Measurements from ENCODE around the gene TEX30. TPM values are rescaled to one million over a fixed set of nuclear protein-coding genes. Genes with fewer than 3 reads are reported as not detected.
A peak's percentile ranks its signal among the peaks of the same experiment; 100 is the strongest.
"Not testable (repeated sequence)": the region's sequence is repeated elsewhere in the genome, so short reads cannot be mapped to it uniquely, and the experiment has no call there.

Gene TEX30
- total and polyA plus RNA-seq, 2 experiments from 2014 or later, result 4.9 to 10.8 TPM

- no peaks in the 10 kb centered on the region for H3K4me1 ChIP-seq (ENCODE audit: low read depth)
- H3K36me3 ChIP-seq, result peaks cover 12% of the 10 kb centered on the region
- no peaks in the 10 kb centered on the region for H3K27me3 ChIP-seq
- H3K27ac ChIP-seq, result no peak overlapping the region
- no peak for TF ChIP-seq CTCF (IDR thresholded peaks at IDR 0.05; ENCODE audit: low read depth, low read length)
- no peak for DNase-seq (ENCODE audit: low read depth in 1 of 2, low spot score in 1 of 2)
- H3K4me3 ChIP-seq, result no peak overlapping the region
- H3K9me3 ChIP-seq (ENCODE audit: low read depth), result no peaks in the 10 kb centered on the region
Measured at GRCh38 chr13:102792396-102792795, 18.8 kb upstream of the TEX30 start.

GRCh38 chr13:102788683-102789082 is 15.1 kb upstream of the TEX30 start:
- Histone ChIP-seq H3K4me1 (ENCODE audit: low read depth) (no peaks in the 10 kb centered on the region), H3K27me3 (no peaks in the 10 kb centered on the region), H3K27ac (no peak overlapping the region), H3K36me3 (peaks cover 24% of the 10 kb centered on the region), H3K9me3 (ENCODE audit: low read depth) (no peaks in the 10 kb centered on the region), H3K4me3 (no peak overlapping the region)
- no peak for TF ChIP-seq CTCF (IDR thresholded peaks at IDR 0.05; ENCODE audit: low read depth, low read length)
- DNase-seq (ENCODE audit: low read depth in 1 of 2, low spot score in 1 of 2), result no peak

- no peak overlapping the region for H3K27ac ChIP-seq
- peaks cover 18% of the 10 kb centered on the region for H3K36me3 ChIP-seq
- H3K27me3 ChIP-seq, result no peaks in the 10 kb centered on the region
- TF ChIP-seq CTCF (IDR thresholded peaks at IDR 0.05; ENCODE audit: low read depth, low read length), result no peak
- H3K4me1 ChIP-seq (ENCODE audit: low read depth), result no peaks in the 10 kb centered on the region
- DNase-seq (ENCODE audit: low read depth in 1 of 2, low spot score in 1 of 2), result no peak
- no peaks in the 10 kb centered on the region for H3K9me3 ChIP-seq (ENCODE audit: low read depth)
- H3K4me3 ChIP-seq, result no peak overlapping the region
Measured at GRCh38 chr13:102784483-102784882, 10.9 kb upstream of the TEX30 start.

GRCh38 chr13:102781591-102781990 is 8.0 kb upstream of the TEX30 start:
- Histone ChIP-seq H3K9me3 (ENCODE audit: low read depth) (no peaks in the 10 kb centered on the region), H3K4me3 (no peak overlapping the region), H3K27ac (no peak overlapping the region), H3K4me1 (ENCODE audit: low read depth) (no peaks in the 10 kb centered on the region), H3K36me3 (peaks cover 8% of the 10 kb centered on the region), H3K27me3 (no peaks in the 10 kb centered on the region)
- no peak for TF ChIP-seq CTCF (IDR thresholded peaks at IDR 0.05; ENCODE audit: low read depth, low read length)
- DNase-seq (ENCODE audit: low read depth in 1 of 2, low spot score in 1 of 2), result no peak

- H3K27ac ChIP-seq; DNase-seq (ENCODE audit: low read depth in 1 of 2, low spot score in 1 of 2); H3K4me1 ChIP-seq (ENCODE audit: low read depth); H3K27me3 ChIP-seq; H3K9me3 ChIP-seq (ENCODE audit: low read depth); H3K4me3 ChIP-seq; H3K36me3 ChIP-seq: not testable (repeated sequence)
Measured at GRCh38 chr13:102780656-102781055, 7.1 kb upstream of the TEX30 start.

GRCh38 chr13:102779436-102780159 is 6.0 kb upstream of the TEX30 start:
- H3K4me3 ChIP-seq, result no peak overlapping the region
- no peaks in the 10 kb centered on the region for H3K4me1 ChIP-seq (ENCODE audit: low read depth)
- peak in 1 of 2 donors; percentile 40 for DNase-seq (ENCODE audit: low read depth in 1 of 2, low spot score in 1 of 2)
- H3K9me3 ChIP-seq (ENCODE audit: low read depth), result no peaks in the 10 kb centered on the region
- no peaks in the 10 kb centered on the region for H3K36me3 ChIP-seq
- no peak overlapping the region for H3K27ac ChIP-seq
- no peak for TF ChIP-seq CTCF (IDR thresholded peaks at IDR 0.05; ENCODE audit: low read depth, low read length)
- H3K27me3 ChIP-seq, result no peaks in the 10 kb centered on the region

All from cardiac muscle cell (in vitro differentiated cells and primary cell).